Measurements from ENCODE around the gene ASGR2.

DNA sequence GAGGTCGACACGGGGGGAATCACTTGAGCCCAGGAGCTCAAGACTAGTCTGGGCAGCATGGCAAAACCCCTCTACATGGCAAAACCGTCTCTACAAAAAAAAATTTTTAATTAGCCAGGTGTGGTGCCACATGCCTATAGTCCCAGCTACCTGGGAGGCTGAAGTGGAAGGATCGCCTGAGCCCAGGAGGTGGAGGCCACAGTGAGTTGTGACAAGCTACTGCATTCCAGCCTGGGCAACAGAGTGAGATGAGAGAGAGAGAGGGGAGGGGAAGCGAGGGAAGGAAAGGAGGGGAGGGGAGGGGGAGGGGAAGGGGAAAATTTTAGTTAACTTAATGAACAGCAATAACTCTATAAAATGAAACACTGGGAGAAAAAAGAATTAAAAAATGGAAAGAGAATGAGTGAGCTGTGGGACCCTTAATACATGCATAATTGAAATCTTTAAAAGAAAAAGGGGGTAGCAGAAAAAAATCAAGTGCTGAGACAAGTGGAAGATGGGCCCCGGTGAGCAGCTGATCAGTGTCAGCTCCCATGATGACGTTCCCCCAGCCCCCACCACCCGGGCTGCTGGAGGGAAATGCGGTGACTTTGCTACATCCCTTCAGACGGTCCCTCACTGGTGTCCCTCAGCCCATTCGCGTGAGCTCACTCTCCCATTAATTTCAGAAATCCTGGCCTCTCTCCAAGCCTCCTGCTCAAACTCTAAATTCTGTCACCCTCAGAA is 2.7 kb downstream of the ASGR2 start:
- TF ChIP-seq, protein P1, sequence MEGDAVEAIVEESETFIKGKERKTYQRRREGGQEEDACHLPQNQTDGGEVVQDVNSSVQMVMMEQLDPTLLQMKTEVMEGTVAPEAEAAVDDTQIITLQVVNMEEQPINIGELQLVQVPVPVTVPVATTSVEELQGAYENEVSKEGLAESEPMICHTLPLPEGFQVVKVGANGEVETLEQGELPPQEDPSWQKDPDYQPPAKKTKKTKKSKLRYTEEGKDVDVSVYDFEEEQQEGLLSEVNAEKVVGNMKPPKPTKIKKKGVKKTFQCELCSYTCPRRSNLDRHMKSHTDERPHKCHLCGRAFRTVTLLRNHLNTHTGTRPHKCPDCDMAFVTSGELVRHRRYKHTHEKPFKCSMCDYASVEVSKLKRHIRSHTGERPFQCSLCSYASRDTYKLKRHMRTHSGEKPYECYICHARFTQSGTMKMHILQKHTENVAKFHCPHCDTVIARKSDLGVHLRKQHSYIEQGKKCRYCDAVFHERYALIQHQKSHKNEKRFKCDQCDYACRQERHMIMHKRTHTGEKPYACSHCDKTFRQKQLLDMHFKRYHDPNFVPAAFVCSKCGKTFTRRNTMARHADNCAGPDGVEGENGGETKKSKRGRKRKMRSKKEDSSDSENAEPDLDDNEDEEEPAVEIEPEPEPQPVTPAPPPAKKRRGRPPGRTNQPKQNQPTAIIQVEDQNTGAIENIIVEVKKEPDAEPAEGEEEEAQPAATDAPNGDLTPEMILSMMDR (IDR thresholded peaks at IDR 0.05; ENCODE audit: borderline replicate concordance, extremely low read depth, low read length, poor library complexity, severe bottlenecking): no peak
- no peak for TF ChIP-seq EZH2 (IDR thresholded peaks at IDR 0.05; ENCODE audit: borderline replicate concordance, low read depth, low read length, severe bottlenecking)
